Measurements from ENCODE around the gene IGDCC3.

Gene IGDCC3

DNA sequence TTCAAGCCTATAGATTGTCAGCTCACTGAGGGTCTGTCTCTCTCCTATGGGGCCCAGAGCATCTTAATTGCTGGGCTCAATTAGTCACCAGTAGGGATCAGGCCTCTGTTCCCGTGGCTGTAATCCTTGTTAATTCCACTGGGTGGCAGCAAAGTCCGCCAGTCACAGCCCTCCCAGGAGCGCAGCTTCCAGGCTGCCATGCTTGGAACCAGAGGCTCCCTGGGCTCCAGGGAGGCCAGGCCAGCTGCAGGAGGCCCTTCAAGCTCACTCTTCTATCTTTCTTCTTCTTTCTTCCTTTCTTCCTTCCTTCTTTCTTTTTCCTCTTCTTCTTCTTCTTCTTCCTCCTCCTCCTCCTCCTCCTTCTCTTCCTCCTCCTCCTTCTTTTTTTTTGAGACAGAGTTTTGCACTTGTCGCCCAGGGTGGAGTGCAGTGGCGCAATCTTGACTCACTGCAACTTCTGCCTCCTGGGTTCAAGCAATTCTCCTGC, 58.9 kb downstream of the IGDCC3 start:
- peak; percentile 61 for DNase-seq

DNA sequence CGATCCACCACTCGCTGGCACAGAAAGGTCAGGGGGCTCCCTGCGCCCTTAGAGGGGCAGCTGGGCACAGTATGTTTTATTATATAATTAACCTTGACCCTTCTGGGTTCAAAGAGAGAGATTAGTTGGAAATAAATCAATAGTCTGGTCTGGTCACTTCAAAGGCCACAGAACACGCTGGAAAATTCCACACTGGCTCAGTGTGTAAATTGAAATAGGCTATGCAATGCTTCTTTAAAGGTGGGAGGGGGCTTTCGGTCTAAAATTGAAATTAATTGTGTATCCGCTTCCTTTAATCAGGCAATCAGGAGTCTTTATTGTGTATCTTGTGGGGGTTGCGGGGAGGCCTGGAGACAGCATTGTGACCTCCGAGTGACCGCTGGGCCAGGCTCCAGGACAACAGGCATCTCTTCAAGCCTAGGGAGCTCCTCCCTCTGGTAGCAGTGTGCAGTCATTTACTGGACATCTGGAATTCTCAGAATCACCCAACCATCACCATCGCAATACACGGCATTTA, 65.3 kb downstream of the IGDCC3 start:
- no peak for DNase-seq

DNA sequence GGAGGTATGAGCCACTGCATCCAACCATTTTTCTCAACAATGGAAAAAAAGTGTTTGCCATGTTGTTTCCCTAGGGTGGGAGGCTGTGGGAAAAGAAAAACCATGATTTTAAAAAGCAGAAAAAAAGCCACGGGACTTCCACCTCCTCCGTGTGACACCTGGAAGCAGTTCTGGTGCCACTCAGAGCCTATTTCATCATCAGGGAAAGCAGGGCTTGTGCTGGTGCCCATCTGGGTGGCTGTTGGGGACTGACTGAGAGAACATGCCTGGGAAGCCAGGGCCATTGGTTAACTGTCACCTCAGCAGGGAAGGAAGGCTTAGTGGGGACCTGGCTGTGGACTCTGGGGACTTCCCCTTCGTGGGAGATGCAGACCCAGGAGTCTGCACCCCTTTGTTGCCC, 66.0 kb downstream of the IGDCC3 start:
- DNase-seq: no peak

DNA sequence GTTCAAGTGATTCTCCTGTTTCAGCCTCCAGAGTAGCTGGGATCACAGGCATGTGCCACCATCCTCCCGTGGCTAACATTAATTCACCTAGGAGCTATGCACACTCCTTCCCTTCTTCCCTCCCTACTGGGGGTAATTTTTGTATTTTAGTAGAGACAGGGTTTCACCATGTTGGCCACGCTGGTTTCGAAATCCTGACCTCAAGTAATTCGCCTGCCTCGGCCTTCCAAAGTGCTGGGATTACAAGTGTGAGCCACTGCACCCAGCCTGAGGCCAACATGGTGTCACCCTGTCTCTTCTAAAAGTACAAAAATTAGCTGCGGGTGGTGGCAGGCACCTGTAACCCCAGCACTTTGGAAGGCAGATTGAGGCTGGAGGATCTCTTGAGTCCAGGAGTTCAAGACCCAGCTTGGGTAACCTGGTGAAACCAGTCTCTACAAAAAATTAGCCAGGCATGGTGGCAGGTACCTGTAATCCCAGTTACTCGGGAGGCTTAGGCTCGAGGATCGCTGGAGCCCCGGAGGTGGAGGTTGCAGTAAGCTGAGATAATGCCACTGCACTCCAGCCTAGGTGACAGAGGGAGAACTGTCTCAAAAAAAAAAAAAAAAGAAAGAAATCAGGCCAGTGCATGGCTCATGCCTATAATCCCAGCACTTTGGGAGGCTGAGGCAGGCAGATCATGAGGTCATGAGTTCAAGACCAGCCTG, 67.2 kb downstream of the IGDCC3 start:
- DNase-seq: no peak

DNA sequence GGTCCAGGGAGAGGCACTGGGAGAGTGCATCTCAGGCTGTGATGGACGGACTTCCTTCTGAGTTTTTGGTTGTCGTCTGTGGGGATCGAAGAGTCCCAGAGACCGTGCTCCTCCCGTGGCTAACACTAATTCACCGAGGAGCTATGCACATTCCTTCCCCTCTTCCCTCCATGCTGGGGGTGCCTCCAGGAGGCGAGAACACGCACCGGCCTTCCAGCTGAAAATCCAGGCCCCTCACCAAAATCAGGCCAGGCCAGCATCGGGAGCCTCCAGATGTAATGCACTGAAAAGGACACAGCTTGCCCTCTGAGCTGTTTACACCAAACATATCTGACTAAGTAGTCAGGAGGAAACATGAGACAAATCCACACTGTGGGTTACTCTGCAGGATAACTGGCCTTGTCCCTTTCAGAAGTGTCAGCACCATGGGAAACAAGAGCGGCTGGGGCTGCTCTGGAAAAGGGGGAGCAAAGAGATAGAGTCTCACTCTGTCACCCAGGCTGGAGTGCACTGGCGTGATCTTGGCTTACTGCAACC, 67.9 kb downstream of the IGDCC3 start:
- no peak for DNase-seq

DNA sequence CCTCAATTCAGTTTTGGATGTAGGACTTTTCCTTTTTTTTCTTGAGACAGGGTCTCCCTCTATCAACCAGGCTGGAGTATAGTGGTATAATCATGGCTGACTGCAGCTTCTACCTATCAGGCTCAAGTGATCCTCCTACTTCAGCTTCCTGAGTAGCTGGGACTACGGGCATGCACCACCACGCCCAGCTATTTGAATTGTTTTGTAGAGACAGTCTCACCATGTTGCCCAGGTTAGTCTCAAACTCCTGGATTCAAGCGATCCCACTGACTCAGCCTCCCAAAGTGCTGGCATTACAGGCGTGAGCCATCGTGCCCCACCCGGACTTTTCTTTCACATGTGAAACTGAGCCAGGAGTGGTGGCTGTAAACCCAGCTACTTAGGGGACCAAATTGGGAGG, 69.8 kb downstream of the IGDCC3 start:
- DNase-seq: no peak

DNA sequence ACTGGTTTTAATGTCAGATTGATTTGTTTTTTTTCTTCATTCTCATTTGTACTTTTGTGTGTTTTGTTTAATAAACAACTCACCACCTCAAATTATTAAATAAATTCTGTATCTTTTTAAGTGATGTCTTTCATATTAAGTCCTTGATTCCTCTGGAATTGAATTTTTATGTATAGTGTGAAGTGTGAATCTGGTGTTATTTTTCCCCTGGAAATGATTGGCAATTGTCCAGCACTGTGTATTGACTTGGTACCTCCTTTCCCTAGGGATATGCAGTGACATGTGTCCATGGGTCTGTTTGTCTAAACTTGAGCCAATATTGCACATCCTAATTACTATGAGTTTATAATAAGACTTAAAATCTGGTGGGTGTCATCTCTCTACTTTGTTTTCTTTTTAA, 71.3 kb downstream of the IGDCC3 start:
- DNase-seq: no peak

DNA sequence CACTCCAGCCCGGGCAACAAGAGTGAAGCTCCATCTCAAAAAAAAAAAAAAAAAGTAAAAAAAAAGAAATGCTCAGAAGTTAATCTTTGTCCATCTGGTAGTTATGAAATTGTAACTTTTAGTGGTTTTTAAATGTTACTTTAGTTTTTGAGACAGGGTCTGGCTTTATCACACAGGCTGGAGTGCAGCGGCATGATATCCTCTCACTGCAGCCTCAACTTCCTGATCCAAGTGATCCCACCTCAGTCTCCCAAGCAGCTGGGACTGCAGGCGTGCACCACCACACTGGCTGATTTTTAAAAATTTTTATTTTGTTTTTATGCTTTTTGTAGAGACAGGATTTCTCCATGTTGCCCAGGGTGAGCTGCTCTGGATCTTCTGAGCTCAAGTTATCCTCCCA, 72.0 kb downstream of the IGDCC3 start:
- DNase-seq: no peak

DNA sequence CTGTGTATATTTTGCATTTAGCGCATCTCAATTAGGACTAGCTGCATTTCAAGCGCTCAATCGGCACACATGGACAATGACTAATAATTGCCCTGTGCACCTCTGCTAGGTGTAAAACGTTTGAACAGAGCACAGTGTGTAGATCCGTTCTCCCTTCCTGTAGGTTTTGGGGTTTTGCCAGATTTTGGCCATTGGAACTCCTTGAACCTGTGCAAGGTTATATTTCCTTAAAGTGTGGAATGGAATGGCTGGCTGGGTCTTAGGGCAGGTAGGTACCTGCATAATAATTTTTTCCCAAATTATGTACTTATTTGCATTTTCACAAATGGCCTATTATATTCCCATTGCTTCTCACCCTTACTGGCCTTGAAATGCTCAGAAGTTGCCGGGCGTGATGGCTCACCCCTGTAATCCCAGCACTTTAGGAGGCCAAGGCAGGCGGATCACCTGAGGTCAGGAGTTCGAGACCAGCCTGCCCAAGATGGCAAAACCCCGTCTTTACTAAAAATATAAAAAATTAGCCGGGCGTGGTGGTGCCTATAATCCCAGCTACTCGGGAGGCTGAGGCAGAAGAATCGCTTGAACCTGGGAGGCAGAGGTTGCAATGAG, 72.5 kb downstream of the IGDCC3 start:
- no peak for DNase-seq

DNA sequence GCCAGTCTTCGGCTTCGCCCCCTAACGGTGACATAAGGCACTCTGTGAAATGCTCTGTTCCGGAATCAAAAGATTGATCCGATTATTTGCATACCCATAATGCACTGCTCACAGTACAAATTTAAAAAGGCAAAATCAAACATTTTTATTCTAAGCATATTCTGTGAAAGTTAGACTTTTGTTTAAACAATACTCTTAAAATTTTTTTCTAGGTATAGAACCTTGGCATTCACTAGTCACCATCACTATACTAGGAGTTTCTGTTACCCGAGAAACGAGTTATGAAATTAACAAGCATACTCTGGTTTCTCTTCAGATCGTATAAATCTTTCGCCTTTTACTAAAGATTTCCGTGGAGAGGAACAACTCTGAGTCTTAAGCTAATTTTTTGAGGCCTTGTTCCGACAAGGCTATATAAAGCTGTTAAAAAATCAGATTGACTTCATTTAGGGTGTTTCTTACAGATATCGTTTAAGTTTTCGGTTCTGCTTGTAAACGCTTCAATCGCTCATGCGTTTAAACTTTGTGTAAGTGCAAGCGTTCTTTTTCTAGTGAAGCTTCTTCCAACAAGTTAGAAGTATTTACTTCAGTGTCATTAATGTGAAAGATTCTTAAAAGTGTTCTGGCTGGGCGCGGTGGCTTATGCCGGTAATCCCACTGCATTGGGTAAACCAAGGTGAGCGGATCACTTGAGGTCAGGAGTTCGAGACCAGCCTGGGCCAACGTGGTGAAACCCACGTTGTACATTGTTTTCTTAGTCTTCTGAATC, 73.2 kb downstream of the IGDCC3 start, which contains the start of gene RNU5B-1:
RNU5B-1 (plus strand) TSS at position 297 of the 769 bp plus-strand sequence.
- peak; percentile 49 for DNase-seq

DNA sequence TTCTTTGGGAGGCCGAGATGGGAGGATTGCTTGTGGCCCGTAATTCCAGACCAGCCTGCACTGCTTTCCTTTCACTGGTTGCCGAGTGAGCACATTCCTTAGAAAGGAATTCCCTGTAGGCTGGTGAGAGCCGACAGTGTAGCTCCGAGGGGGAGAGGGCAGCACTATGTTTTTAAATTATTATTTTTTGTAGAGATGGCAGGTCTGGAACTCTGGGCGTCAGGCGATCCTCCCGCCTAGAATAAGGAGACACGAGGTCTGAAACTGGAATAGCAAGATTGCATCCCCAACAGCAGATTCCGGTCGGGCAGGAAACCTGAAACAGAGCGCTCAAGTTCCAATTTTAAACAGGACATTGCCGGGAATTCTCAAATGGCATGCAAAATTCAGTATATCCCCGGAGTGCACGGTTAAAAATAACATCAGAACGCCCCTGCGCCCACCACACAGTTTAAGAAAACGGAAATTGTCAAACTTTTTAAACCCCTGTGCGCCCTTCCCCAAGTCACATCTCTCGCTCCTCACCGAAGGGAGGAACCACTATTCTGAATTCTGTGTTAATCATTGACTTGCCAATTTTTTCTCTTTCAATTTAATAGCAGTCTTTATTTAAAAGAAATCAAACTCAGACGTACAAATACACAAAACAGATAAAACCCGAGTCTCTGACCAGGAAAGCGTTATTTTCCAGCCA, 74.0 kb downstream of the IGDCC3 start:
- DNase-seq: no peak

DNA sequence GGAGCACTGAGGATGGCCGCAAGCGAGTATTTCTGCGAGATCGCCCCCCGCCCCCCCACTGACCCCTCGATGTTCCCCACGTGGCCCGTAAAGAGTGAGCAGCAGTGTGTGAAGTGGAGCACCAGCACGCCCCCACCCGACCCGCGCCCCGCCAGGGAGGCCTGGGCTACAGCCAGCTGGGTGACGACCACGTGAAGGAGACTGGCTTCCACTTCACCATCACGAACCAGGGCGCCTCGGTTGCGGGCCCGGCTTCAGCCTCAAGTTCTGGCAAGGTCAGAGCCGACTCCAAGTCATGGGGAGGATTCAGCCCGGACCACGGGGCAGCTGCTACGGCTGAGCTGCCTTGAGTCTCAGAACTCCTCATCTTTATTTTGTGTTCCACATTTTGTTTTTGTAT, 75.7 kb downstream of the IGDCC3 start:
- DNase-seq: no peak

DNA sequence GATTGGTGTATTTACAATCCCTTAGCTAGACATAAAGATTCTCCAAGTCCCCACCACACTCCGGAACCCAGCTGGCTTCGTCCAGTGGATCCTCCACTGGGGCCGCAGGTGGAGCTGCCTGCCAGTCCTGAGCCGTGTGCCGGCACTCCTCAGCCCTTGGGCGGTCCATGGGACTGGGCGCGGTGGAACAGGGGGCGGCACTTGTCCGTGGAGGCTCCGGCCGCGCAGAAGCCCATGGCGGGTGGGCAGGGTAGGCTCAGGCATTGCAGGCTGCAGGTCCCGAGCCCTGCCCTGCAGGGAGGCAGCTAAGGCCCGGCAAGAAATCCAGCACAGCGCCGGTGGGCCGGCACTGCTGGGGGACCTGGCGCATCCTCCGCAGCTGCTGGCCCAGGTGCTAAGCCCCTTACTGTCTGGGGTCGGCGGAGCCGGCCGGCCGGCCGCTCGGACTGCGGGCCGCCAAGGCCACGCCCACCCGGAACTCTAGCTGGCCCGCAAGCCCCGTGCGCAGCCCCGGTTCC, 76.8 kb downstream of the IGDCC3 start:
- DNase-seq: no peak

DNA sequence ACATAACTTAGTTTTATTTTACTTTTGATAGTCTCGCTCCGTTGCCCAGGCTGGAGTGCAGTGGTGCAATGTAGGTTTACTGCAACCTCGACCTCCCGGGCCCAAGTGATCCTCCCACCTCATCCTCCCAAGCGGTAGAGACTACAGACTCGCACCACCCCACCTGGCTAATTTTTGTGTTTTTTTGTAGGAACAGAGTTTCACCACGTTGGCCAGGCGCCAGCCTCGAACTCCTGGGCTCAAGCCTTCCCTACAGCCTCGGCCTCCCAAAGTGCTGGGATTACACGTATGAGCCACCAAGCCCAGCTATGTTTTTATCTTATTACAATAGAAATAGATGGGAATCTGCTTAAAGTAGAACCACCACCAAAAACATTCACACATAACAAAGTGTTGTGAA, 79.1 kb downstream of the IGDCC3 start:
- DNase-seq: no peak

DNA sequence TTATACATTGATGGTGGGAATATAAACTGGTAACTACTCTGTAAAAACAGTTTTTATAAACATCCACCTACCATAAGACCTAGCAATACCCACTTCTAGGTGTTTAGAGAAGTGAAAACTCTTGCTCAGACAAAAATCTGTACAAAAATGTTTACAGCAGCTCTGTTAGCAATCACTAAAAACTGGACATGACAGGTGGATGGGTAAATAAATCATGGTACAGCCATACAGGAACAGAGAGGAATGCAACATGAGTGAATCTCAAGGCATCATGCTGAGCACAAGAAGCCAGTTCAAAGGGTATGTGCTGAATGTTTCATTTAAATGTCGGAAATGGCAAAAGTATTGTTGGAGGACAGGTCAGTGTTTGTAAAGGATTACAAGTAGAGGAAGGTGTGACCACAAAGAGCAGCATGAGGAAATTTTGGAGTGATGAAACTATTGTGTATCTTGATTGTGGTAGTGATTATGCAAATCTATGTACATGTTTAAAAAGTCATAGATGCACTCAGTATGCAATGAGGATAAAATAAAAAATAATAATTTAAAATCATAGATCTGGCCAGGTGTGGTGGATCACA, 84.8 kb downstream of the IGDCC3 start:
- no peak for DNase-seq

DNA sequence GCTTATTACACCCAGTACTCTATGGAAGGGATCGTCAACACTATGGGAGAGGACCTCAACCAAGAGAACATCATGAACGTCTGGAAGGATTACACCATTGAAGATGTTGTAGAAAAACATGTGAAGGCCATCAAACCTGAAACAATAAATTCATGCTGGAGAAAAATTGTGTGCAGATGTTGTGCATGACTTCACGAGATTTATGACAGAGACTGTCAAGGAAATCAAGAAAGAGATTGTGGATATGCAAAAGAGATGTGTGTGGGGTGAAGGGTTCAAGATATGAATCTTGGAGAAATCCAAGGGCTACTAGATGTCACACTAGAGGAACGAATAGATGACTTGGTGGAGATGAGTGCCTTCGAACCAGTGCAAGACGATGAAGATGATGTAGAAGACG, 87.6 kb downstream of the IGDCC3 start:
- DNase-seq: no peak

DNA sequence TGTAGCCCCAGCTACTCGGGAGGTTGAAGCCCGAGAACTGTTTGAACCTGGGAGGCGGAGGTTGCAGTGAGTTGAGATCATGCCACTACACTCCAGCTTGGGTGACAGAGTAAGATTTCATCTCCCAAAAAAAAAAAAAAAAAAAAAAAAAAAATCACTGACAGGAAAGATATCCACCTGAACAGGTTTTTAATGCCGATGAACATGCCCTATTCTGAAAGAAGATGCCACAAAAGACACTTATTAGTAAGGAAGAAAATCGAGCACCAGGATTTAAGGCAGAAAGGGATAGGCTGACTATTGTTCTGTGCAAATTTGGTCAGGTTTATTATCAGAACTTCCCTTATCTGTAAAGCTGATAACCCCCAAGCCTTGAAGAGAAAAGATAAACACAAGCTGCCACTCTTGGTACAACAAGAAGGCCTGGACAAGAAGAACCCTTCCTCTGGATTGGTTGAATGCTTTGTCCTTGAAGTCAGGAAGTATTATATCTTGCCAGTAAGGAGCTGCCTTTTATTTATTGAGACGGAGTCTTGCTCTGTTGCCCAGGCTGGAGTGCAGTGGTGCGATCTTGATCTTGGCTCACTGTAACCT, 88.4 kb downstream of the IGDCC3 start:
- DNase-seq: no peak

DNA sequence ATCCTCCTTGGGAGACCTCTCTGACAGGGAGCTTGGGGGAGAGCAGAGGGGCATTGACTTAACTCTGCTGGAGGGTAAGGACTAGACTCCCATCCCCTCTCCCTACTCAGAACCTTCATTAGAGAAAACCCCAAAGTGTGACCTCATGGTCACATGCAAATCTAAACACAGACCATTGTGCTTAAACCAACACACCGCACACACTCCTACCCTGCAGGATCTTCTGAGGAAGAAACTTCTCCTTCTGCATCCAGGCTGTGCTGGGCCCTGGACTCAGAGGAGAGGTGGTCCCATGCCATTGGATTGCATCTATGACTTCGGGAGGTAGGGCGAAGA, 90.3 kb downstream of the IGDCC3 start:
- no peak for DNase-seq

DNA sequence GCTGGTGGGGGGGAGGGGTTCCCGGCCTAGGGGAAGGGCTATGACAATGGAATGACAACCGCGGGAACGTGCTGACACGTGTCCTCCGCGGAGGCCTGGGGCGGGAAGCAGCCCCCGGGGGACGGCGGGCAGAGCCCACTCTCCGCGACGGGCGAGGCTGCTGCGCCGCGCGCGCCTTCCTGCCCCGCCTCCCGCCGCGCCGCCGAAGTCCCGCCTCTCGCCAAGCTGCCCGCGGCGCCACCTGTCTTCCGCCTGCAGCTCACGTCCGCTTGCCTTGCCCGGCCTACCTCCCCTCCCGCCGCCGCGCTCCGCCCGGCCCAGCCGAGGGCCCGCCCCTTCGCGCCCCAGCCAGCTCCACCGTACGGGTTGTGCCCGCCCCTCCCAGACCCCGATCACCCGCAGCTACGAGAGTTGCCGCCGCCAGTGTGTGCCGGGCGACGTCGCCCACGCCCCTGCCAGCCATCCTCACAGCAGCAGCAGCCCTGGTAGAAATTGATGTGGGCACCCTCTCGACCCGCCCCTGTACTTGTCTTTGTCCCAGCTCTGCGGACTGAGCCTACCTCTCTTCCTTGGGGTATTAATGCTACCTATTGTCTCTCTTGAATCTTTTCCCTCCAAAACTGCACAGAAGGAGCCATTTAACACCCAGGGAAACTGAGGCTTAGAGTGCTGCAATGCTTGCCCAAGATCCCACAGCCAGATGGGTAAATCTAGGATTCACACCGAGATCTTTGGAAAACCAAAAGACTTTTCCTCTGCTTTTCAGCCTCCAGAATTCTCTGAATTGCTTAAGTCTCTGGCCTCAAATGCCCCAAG, 90.9 kb downstream of the IGDCC3 start, which contains the start of gene PARP16:
PARP16 (minus strand) TSS at position 180 of the 816 bp plus-strand sequence. CDS start 457 bp downstream, outside the sequence.
- DNase-seq: peak; percentile 85

DNA sequence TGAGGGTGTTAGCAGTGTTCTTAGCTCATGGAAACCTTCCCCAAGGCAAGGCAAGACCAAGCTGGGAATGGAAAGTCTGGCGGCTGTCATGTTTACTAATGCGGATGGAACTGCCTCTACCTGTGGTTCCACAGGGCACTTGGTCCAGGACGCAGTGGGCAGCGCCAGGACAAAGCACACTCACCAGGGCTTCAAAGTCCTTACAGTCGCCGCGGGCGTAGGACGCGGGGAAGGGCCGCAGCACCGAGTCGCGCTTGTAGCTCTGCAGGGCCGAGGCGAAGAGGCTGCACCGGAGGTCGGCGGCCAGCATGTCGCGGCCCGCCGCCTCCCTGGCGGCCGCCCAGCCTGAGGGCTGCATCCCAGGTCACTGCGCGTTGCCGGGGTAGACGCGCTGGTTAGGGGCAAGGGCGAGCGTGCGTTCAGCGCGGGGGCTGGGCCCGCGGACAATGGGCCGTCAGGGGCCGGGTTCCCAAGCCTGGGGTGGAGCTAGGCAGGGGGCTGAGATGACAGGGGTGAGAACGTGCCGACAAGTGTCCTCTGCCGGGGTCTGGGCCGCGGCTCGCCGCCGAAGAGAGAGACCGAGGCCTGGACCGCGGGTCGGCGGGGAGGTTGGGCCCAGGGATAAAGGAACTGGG, 91.6 kb downstream of the IGDCC3 start:
- no peak for DNase-seq
